Peyer's patch (tissue), 4 donors: ENCODE measurements around the gene GABBR2.

Experiments
- CTCF ChIP-seq, 6 experiments: fragments of 450-650 bp in 4 of 6; fragments of 200-600 bp in 2 of 6; sonication (generic) in 1 of 6; IDR thresholded peaks; one replicate each; pipeline ENCODE4 v1.5.1; 2017 to 2019; ENCODE audit warnings: antibody characterized with exemption in 6 of 6, mild to moderate bottlenecking in 3 of 6, moderate library complexity in 1 of 6
- POLR2A ChIP-seq, 2 donors: fragments of 450-650 bp; IDR thresholded peaks; one replicate each; pipeline ENCODE4 v1.5.1; 2017; ENCODE audit warnings: antibody characterized with exemption in 2 of 2, mild to moderate bottlenecking in 2 of 2, moderate library complexity in 2 of 2

- TF ChIP-seq CTCF (IDR thresholded peaks at IDR 0.05) (no peak), POLR2A (IDR thresholded peaks at IDR 0.05) (no peak)
Measured at GRCh38 chr9:98551511-98552286, 157.0 kb downstream of the GABBR2 start.
